Fibroblast of pulmonary artery (primary cell): ENCODE data around the gene P2RY14.

Experiments used
- DNase-seq: peaks from one replicate; pipeline ENCODE4 v3.0.0-alpha.2; 2010; ENCODE audit warnings: low read depth
- H3K4me3 ChIP-seq: replicated peaks from 2 replicates; pipeline ENCODE4 v1.5.1; 2011; ENCODE audit warnings: low read depth, mild to moderate bottlenecking, control low read depth, low read length, moderate library complexity
- TF ChIP-seq, protein P1 (sequence below): IDR thresholded peaks from 2 replicates; pipeline ENCODE4 v1.5.1; 2011; ENCODE audit warnings: mild to moderate bottlenecking, control low read depth, low read length, inconsistent platforms; ENCODE audit errors: missing control alignments

The P2RY14 gene

DNA sequence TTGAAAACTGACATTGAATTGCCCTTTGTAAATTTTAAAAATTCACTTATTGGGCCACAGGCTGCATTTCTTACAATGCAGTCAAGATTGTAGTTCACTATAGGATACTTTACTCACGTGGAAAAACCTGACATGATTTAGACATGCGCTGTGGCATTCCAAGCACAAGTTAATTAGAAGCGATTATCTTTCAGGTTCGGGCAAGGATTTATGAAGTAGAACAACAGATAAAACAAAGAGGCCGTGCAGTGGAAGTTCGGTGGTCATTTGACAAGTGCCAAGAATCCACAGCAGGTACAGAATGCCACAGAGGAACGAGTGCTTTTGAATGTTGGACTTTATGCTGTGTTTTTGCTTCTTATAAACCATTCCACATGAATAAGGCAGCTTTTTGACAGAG is 113.1 kb downstream of the P2RY14 start:
- no peak for DNase-seq
- TF ChIP-seq, protein P1, sequence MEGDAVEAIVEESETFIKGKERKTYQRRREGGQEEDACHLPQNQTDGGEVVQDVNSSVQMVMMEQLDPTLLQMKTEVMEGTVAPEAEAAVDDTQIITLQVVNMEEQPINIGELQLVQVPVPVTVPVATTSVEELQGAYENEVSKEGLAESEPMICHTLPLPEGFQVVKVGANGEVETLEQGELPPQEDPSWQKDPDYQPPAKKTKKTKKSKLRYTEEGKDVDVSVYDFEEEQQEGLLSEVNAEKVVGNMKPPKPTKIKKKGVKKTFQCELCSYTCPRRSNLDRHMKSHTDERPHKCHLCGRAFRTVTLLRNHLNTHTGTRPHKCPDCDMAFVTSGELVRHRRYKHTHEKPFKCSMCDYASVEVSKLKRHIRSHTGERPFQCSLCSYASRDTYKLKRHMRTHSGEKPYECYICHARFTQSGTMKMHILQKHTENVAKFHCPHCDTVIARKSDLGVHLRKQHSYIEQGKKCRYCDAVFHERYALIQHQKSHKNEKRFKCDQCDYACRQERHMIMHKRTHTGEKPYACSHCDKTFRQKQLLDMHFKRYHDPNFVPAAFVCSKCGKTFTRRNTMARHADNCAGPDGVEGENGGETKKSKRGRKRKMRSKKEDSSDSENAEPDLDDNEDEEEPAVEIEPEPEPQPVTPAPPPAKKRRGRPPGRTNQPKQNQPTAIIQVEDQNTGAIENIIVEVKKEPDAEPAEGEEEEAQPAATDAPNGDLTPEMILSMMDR, result no peak
- no peak overlapping the region for H3K4me3 ChIP-seq
